Activated CD4-positive, alpha-beta T cell treated with anti-CD3 and anti-CD28 coated beads, Interleukin-2, amount 50 U/mL, for 24 hours (primary cell): ENCODE results near the gene F7.

Source experiments
- DNase-seq, 2 donors: peaks; one replicate each; pipeline ENCODE4 v3.0.0-alpha.2; 2020; ENCODE audit warnings: low read depth in 1 of 2, low spot score in 1 of 2

F7 gene

GRCh38 chr13:113166681-113167080, 61.1 kb downstream of the F7 start:
- DNase-seq = no peak

- no peak for DNase-seq
Observed at GRCh38 chr13:113167155-113167554, 61.6 kb downstream of the F7 start.

DNA sequence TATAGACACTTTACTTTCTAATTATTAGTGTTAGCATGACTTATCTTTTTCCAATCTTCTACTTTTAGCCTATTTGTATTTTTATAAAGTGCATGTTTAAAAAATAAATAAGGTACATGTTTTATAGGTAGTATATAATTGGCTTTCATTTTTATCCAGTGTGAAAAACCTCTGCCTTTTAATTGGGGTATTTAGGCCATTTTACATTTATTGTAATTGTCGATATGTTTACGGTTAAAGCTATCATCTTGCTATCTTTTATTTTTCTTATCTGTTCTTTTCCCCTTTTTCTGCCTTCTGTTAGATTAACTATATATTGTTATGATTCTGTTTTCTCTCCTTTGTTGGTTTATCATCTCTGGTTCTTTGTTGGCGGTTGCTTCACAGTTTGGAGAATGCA, 62.0 kb downstream of the F7 start:
- no peak for DNase-seq

GRCh38 chr13:113168211-113168610, 62.6 kb downstream of the F7 start:
- no peak for DNase-seq

DNA sequence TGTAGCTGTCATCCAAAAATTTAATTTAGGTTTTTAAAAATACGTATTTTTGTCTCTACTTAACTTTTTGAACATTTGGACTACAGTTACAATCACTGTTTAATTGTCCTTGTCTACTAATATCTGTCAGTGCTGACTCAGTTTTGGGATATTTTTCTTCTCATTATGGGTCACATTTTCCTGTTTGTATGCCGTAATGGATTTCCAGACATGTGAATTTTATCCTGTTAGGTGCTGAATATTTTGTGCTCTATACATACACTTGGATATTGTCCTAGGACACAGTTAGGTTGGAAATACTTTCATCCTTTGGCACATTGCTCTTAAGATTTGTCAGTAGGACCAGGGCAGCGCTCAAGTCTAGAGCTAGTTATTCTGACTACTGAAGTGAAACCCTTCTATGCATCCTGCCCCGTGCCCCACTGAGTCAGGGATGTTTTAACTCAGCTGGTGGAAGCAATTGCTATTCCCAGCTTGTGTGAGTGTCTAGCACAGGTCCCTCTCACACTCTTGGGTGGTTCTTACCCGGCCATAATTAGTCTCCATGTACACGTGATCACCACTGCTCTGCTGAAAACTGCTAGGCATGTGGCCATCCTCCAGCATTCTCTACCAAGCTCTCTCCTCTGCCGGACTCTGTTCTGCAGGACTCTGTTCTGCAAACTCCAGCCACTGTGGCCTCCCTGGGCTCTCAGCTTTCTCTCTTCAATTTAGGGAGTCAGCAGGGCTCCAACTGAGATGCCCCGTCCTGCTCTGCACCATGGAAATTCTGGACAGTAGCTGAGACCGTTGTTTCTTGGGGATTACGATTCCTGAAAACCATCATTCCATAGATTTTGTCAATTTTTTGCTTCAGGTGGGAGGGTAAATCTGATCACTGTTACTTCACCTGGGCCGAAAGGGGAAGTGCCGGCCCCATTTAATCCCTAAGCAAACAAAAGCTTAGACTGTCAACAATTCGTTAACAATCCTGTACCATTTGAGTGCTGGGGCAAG, 64.0 kb downstream of the F7 start:
- no peak for DNase-seq
